Epithelial cell of esophagus (primary cell): ENCODE data around the gene NEK2.
"Not testable (repeated sequence)": the region's sequence is repeated elsewhere in the genome, so short reads cannot be mapped to it uniquely, and the experiment has no call there.

Source experiments
- DNase-seq: peaks from one replicate; pipeline ENCODE4 v3.0.0; 2010; ENCODE audit warnings: low read depth
- H3K4me3 ChIP-seq: 2 replicates; pipeline ENCODE4 v1.5.1; 2011; ENCODE audit warnings: mild to moderate bottlenecking, low read length, control low read depth
- TF ChIP-seq, protein P1 (sequence below): IDR thresholded peaks from 2 replicates; pipeline ENCODE4 v1.5.1; 2011; ENCODE audit warnings: low read depth, mild to moderate bottlenecking, low read length, control low read depth, inconsistent platforms; ENCODE audit not compliant: insufficient read depth; ENCODE audit errors: missing control alignments

Gene NEK2

DNA sequence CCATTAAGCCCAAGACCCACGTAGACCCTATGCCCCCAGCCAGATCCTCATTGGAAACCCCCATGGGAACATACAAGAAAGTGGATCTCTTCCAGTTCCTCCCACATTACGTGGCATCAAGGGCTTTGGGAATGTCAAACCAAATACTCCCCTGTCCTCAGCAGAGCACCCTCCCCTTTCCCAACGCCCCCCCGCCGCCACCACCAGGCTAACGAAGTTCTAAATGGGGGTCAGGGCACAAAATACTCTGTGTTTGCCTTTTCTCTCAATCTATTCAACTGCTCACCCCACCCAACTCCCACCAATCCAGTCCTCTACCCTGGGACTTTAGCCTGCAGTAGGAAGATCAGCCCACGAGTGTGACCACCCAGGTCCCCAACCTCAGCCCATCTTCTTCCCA lies 24.5 kb downstream of the NEK2 start:
- no peak for DNase-seq
- H3K4me3 ChIP-seq: no peak overlapping the region
- TF ChIP-seq, protein P1, sequence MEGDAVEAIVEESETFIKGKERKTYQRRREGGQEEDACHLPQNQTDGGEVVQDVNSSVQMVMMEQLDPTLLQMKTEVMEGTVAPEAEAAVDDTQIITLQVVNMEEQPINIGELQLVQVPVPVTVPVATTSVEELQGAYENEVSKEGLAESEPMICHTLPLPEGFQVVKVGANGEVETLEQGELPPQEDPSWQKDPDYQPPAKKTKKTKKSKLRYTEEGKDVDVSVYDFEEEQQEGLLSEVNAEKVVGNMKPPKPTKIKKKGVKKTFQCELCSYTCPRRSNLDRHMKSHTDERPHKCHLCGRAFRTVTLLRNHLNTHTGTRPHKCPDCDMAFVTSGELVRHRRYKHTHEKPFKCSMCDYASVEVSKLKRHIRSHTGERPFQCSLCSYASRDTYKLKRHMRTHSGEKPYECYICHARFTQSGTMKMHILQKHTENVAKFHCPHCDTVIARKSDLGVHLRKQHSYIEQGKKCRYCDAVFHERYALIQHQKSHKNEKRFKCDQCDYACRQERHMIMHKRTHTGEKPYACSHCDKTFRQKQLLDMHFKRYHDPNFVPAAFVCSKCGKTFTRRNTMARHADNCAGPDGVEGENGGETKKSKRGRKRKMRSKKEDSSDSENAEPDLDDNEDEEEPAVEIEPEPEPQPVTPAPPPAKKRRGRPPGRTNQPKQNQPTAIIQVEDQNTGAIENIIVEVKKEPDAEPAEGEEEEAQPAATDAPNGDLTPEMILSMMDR: no peak

DNA sequence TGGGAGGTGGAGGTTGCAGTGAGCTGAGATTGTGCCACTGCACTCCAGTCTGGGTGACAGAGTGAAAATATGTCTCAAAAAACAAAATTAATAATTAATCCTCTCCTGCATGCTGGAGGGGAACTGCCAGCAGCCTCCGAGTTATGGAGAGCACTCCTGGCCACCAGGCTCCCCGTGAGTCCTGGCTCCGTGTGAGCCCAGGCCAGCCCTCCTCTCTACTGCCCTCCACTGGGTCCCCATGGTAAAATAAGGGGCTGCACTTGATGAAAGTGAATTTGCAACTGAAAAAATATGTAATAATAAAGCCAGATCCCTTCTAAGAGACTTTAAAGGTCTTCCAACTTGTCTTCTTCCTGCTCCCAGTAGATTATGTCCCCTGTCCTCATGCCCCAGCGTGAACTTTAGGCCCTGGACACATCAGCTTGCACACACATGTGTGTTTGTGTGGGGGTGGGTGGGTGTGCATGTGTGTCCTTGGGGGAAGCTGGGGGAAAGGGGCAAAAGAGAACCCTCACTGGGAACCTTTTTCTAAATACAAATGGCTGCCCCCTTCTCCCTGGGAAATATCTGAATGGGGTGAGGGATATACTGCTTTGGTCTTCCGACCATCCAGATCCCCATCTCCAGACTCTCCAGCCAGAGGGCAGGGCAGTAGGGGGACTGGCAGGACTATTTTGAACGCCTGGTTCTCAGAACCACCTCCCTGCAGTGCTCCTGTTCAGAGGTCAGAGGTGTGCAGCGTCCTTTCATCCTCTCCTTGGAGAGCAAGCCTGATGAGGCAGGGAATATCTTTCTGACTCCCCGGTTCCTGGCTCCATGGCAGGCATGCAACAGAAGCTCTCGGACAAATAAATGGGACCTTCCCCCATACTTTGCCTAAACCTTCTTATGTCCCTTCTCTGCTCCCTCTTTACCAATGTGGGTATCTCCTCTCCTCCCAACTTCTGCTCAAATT lies 26.2 kb downstream of the NEK2 start:
- H3K4me3 ChIP-seq: no peak overlapping the region
- TF ChIP-seq, protein P1: no peak
- DNase-seq: no peak

DNA sequence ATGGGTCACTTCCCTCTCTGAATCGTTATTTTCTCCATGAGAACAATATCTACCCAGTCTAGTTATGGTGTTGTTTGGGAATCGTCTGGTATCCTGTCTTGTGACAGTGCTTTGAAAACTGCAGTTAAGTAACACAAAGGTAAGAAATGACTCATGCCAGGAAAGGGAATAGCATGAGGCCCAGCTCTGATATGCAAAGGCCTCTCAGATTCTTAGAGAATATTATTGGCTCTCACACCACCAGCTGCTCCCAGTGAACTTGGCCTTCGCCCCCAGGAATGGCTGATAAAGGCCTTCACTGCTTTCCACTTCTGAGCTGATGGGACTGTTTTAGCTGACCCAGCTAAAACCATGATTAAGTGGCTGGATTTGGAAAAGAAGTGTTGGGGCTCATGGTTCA lies 27.1 kb downstream of the NEK2 start:
- DNase-seq: peak; percentile 88
- TF ChIP-seq, protein P1: no peak
- no peak overlapping the region for H3K4me3 ChIP-seq

DNA sequence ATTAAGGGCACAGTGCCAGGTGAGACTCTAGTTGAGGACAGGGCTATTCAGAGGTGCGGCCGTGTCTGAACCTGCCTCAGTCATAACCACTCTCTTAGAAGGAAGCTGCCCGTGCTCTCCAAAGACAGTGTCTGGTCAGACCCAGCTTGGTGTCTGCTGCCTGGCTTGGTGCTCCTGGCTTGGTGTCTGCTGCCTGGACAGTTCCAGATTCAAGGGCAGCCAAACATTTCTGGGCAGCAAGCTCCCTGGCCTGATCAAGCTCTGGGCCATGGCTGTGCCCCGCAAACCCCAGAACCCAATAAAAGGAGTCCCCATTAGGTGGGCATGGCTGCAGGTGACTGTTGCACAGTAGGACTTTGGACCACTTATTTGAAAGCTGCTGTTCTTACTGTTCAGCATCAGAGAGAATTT lies 27.7 kb downstream of the NEK2 start:
- TF ChIP-seq, protein P1: no peak
- no peak overlapping the region for H3K4me3 ChIP-seq
- DNase-seq: peak; percentile 65

DNA sequence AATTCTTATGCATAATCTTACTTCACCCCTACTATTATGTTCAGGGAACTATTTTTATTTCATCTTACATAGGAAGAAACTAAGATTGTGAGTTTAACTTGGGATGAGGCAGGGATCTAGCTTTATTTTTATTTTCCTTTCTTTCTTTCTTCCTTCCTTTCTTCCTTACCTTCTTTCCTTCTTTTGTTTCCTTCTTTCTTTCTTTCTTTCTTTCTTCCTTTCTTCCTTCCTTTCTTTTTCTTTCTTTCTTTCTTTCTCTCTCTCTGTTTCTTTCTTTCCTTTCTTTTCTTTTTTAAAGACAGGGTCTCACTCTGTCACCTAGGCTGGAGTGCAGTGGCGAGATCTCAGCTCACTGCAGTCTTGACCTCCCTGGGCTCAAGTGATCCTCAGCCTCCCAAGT lies 28.9 kb downstream of the NEK2 start:
- no peak for DNase-seq
- H3K4me3 ChIP-seq: no peak overlapping the region
- TF ChIP-seq, protein P1: no peak

DNA sequence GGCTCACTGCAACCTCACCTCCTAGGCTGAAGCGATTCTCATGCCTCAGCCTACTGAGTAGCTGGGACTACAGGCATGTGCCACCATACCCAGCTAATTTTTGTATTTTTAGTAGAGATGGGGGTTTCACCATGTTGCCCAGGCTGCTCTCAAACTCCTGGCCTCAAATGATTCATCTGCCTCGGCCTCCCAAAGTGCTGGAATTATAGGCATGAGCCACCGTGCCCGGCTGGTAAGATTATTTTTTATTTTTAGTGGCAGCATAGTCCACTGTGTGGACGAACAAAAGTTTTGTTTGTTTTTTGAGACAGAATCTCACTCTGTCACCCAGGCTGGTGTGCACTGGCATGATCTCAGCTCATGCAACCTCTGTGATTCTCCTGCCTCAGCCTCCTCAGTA lies 29.8 kb downstream of the NEK2 start:
- not testable (repeated sequence) for H3K4me3 ChIP-seq, DNase-seq

DNA sequence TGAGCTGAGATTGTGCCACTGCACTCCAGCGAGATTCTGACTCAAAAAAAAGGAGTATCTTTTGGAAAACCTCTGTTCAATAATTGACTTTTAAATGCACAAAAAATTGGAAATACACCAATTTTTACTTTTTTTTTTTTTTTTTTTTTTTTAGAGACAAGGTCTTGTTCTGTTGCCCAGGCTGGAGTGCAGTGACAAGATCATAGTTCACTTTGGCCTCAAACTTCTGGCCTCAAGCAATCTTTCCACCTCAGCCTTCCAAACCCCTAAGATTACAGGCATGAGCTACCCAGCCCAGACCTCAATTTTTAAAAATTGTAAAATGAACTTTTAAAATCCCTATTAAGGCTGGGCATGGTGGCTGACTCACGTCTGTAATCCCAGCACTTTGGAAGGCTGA lies 30.8 kb downstream of the NEK2 start:
- TF ChIP-seq, protein P1: no peak
- no peak overlapping the region for H3K4me3 ChIP-seq
- no peak for DNase-seq
